SK-MEL-5 (cell line): Measurements from ENCODE around the gene MEIKIN. TPM values are rescaled to one million over a fixed set of nuclear protein-coding genes. Genes with fewer than 3 reads are reported as not detected.

Source experiments
- DNase-seq: peaks from one replicate; pipeline ENCODE4 v3.0.0-alpha.2; 2016; ENCODE audit warnings: low read depth, low spot score
- in situ Hi-C: cut with HindIII; loops from 2 replicates; pipeline ENCODE4 v1.10.0; 2016; ENCODE audit warnings: low sequenced_read_pairs, high pct_unique_total_duplicates, low pct_unique_long_range_greater_than_20kb
- polyA plus RNA-seq, 2 experiments: library from polyadenylated mRNA; depleted of rRNA; stranded (reverse); fragments of >200 nt; gene quantifications; 2 replicates each; pipeline ENCODE4 v1.2.3, GENCODE V29; 2015
- total RNA-seq: library from RNA; depleted of rRNA; stranded (reverse); fragments of >200 nt; shearing (Covaris generic); gene quantifications from 2 replicates; pipeline ENCODE4 v1.2.3, GENCODE V29; 2014; rRNA removed

MEIKIN gene, protein sequence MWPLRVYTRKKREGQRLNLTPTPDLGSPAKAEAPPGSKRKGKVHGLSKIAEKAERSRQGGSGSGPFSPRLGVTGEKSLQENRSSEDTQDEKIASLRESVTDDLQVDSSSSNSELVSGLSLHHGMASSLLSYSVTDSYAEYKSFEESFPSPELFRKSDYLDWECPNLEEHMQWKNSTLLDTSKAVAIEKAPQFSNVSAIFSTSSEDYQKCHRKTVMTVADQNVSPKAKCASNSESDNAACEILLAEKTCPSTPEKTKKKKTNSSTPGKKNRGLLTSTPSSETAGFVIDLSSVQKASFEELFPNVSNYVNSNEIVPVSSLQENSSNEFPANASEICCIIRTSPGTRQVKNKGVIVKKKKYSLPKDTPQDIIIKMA
- total RNA-seq = not detected in 2 replicates
- not detected in 2 replicates for polyA plus RNA-seq (2015; cell fraction: cytosol; rRNA removed)
- not detected in 2 replicates for polyA plus RNA-seq (2015; cell fraction: nucleus; rRNA removed)

GRCh38 chr5:131945551-131946168 lies at the start of gene MEIKIN:
Gene MEIKIN (minus strand): TSS chr5:131945663. CDS start chr5:131945505, 158 bp downstream.
- no peak for DNase-seq
- in situ Hi-C loops = no loop called here

DNA sequence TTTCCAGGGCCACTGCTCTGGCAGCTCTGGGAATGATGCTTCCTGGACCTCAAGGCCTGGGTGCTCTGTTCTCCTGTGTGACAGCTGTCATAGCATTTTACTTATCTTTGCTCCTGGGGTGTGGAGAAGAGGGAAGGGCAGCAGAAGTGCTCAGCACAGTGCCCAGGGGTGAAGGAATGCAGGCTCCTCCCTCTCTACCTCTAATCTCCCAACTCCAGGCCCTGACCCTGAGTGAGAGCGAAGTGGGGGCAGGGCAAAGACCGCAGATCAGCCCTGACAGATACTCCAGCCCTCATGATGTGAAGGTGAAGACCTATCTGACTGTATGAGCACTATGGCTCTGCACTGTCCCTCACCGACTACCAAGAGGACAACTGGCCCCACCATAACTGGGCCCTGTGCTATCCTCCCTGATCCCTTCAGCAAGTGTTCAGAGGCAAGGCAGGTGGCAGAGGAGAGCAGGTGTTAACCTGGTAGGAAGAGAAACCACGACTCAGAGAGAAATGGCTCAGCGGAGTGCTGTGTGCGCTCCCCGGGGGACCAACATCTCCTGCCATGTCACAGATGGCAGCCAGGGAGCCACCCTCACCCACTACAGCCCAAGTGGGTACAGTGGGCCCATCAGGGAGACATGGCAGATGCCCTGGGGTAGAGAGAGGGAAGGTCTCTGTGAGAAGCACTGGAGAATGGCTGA lies 49.2 kb upstream of the MEIKIN start:
- in situ Hi-C loops = no loop called here
- no peak for DNase-seq

- in situ Hi-C loops = no loop called here
- DNase-seq = no peak
Observed at GRCh38 chr5:131994090-131994489, 48.6 kb upstream of the MEIKIN start.

DNA sequence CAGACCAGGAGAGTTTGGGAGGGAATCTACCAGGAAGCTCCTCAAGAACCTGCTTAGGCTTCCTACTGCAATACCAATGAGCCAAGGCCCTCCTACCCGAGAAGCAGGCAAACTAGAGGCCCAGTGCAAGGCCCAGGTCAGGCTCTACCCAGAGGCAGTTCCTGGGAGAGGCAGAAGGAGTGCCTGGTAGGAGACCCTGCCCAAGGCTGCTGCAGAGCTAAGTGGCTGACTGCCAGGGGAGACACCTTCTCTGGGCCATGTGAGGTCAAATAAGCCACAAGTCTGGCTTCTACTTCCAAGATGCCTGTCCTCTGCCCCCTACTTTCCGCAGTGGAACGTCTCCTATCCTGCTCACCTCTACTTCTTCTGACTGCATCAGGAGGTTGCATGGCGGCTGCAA lies 48.2 kb upstream of the MEIKIN start:
- DNase-seq = no peak
- in situ Hi-C loops = no loop called here

DNA sequence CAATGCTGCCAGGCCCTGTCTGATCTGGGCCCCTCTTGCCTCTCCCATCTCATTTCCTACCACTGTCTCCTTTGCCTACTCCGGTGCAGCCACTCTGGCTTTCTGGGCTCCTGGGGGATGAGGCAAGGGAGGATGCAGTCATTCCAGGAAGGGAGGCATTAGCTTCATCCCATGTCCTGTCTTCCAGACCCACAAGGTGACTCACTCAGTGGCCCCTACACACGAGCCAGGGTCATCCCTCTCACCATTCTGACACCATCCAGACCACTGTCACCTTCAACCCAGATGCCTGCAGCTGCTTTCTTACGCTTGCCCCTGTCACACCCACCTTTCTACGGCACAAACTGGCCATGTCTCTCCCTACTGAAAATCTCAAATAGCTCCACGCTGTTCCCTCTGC lies 46.9 kb upstream of the MEIKIN start:
- DNase-seq = no peak
- in situ Hi-C loops = no loop called here

GRCh38 chr5:131991593-131992324 lies 46.3 kb upstream of the MEIKIN start:
- no peak for DNase-seq
- in situ Hi-C loops = no loop called here

GRCh38 chr5:131990716-131991115 lies 45.3 kb upstream of the MEIKIN start:
- in situ Hi-C loops = no loop called here
- DNase-seq = no peak

GRCh38 chr5:131988601-131989000 lies 43.1 kb upstream of the MEIKIN start:
- no peak for DNase-seq
- in situ Hi-C loops = no loop called here

GRCh38 chr5:131987251-131987650 lies 41.8 kb upstream of the MEIKIN start:
- DNase-seq = no peak

GRCh38 chr5:131986161-131986912 lies 40.9 kb upstream of the MEIKIN start:
- in situ Hi-C loops = no loop called here
- no peak for DNase-seq

More at GRCh38 chr5:131987251-131987650, 41.8 kb upstream of the MEIKIN start:
- in situ Hi-C loops = no loop called here

- no peak for DNase-seq
- in situ Hi-C loops = no loop called here
Observed at GRCh38 chr5:131984956-131985665, 39.6 kb upstream of the MEIKIN start.

GRCh38 chr5:131983244-131983771 lies 37.8 kb upstream of the MEIKIN start:
- DNase-seq = peak; percentile 52
- in situ Hi-C loops = no loop called here

DNA sequence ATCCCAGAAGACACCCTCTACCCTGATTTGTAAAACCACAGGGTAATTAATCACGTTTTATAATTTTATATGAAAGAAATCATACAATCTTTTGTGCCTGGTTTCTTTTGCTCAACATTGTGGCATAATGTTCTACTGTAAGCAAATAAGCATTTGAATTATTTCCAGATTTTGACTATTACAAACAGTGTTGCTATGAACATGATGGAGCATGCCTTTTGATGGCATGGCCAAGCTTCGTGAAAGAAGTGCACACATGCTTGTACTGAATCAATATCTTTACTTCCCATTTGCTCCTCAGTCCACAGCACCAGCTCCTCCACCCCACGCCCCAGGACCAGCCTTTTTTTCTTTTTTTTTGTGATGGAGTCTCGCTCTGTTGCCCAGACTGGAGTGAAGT lies 36.1 kb upstream of the MEIKIN start:
- in situ Hi-C loops = no loop called here
- DNase-seq = no peak

DNA sequence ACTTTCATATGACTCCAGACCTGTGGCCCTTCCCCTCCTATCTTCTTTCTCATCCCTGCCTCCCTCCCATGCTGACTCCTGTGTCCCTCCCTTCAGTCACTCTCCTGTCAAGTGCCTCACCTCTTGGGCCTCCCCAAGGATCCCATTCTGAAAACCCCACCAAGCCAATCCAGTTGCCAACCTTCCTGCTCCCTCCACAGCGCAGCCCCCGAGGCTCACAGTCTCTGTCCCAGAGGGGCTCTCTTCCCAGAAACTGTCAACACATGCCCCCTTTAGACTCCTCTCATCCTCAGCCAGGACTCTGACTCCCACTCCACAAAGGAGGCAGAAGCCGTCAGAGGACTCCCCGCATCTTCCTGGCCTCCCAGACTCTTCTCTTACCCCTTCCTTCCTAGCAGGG lies 35.2 kb upstream of the MEIKIN start:
- in situ Hi-C loops = no loop called here
- no peak for DNase-seq

DNA sequence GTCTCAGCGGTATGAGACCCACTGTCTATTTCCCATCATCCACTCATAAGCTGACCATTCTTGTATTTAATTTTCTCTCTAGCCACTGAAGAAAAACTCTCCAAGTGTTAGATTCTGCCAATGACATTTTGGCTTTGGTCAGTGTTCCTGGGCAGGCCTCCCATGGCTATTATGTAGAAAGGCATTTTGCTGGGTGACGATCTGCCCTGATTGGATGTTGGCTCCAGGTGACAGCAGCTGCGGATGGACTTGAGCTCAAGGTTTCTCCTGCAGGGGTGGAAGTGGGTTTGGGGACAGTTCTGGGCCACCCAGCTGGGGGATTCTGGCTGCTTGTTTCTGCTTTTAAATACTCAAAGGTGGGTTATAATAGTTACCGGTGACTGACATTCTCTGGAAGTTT lies 34.4 kb upstream of the MEIKIN start:
- DNase-seq = no peak
- in situ Hi-C loops = no loop called here

- in situ Hi-C loops = no loop called here
Observed at GRCh38 chr5:131977212-131977604, 31.7 kb upstream of the MEIKIN start.

More at GRCh38 chr5:131977212-131977604, 31.7 kb upstream of the MEIKIN start:
- DNase-seq = no peak
